GM12891 (cell line): ENCODE data around the gene NAXD.

Experiments used
- POLR2A ChIP-seq: IDR thresholded peaks from 2 replicates; pipeline ENCODE4 v1.6.1; 2011; ENCODE audit warnings: low read depth, low read length, control low read depth
- POLR2AphosphoS5 ChIP-seq: IDR thresholded peaks from 2 replicates; pipeline ENCODE4 v1.6.1; 2011; ENCODE audit warnings: low read depth, low read length, control low read depth
- POU2F2 ChIP-seq: IDR thresholded peaks from 2 replicates; pipeline ENCODE4 v1.6.1; 2011; ENCODE audit warnings: low read depth, mild to moderate bottlenecking, control low read depth, low read length, moderate library complexity
- SPI1 ChIP-seq: IDR thresholded peaks from 2 replicates; pipeline ENCODE4 v1.6.1; 2011; ENCODE audit warnings: low read depth, low read length, control low read depth
- TAF1 ChIP-seq: IDR thresholded peaks from 2 replicates; pipeline ENCODE4 v1.6.1; 2011; ENCODE audit warnings: low read depth, low read length, control low read depth

DNA sequence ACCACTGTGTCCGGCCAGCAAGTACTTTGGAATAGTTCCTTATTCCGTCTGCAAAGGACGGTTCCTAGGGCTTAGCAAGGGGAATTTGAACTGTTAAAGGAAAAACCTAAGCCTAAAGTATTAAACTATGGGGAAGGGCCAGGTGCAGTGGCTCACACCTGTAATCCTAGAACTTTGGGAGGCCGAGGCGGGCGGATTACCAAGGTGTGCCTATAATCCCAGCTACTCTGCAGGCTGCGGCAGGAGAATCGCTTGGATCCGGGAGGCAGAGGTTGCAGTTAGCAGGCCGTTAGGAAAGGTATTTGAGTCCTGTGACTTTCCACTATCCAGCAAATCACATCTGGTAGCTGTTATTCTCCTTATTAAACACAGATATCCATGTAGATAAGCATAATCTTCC, 44.5 kb upstream of the NAXD start:
- TF ChIP-seq POLR2A (no peak), SPI1 (no peak), TAF1 (no peak), POLR2AphosphoS5 (no peak), POU2F2 (no peak)
